ENCODE results near the gene MNS1. TPM values are rescaled to one million over a fixed set of nuclear protein-coding genes. Genes with fewer than 3 reads are reported as not detected.
A peak's percentile ranks its signal among the peaks of the same experiment; 100 is the strongest.

Gene MNS1
- total RNA-seq, 5 donors from 2014 or later (not counting 1 experiment from before 2014, with no cell fraction given): not detected

DNA sequence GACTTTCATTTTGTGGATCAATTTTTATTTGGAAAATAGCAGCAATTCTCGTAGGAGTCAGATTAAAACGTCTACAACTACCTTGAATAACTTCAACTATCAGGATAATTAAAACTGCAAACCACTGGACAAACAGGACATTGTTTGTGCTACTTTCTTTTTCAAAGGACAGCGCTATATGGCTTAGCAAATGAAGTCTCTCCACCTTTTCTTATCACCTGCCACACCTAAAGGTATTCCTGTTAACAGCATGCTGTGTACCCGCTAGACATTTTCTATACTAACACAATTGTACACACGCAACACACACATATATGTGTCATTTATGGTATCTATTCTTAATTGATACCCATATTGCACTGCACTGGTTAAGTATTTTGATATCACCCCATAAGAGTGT lies 19.2 kb downstream of the MNS1 start:
- H3K9me3 ChIP-seq: no peaks in the 10 kb centered on the region
- no peaks in the 10 kb centered on the region for H3K27me3 ChIP-seq (replicated peaks in 1 of 2; ENCODE audit: control insufficient read depth in 2 of 2, extremely low read depth in 1 of 2, insufficient read depth in 2 of 2, low read length in 1 of 2)
- Mint-ChIP-seq H3K9me3 (no peaks in the 10 kb centered on the region), H3K27ac (no peak overlapping the region), H3K4me3 (no peak overlapping the region), H3K36me3 (no peaks in the 10 kb centered on the region), H3K27me3 (peaks cover 0 to 3% of the 10 kb centered on the region in 2 donors), H3K4me1 (no peaks in the 10 kb centered on the region)
- POLR2A ChIA-PET: no interaction called here
- CTCF ChIA-PET: no interaction called here
- H3K4me1 ChIP-seq (ENCODE audit: control insufficient read depth in 1 of 2, extremely low read depth in 1 of 2, insufficient read depth in 2 of 2, low read length in 2 of 2): no peaks in the 10 kb centered on the region
- ATAC-seq (replicated peaks in 1 of 4) (no peak), DNase-seq (no peak)
- 55% methylated on average over 2 of the region's 5 CpGs for WGBS (ENCODE audit: insufficient coverage)
- H3K27ac ChIP-seq (ENCODE audit: low read length): no peak overlapping the region
- no peaks in the 10 kb centered on the region for H3K36me3 ChIP-seq (ENCODE audit: control insufficient read depth in 2 of 2, extremely low read depth in 1 of 2, insufficient read depth in 1 of 2, low read length in 1 of 2)
- no peak overlapping the region for H3K4me3 ChIP-seq (ENCODE audit: control insufficient read depth in 1 of 2, extremely low read depth in 1 of 2, low read length in 1 of 2)

DNA sequence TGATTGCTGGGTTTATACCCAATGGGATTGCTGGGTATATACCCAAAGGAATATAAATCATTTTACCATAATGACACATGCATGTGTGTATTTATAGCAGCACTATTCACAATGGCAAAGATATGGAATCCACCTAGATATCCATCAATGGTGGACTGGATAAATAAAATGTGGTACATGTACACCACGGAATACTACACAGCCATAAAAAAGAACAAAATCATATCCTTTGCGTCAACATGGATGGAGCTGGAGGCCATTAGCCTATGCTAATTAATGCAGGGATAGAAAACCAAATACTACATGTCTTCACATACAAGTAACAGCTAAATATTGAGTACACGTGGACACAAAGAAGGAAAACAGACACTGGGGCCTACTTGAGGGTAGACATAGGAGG lies 22.6 kb downstream of the MNS1 start:
- Mint-ChIP-seq H3K9me3 (no peaks in the 10 kb centered on the region), H3K27ac (no peak overlapping the region), H3K36me3 (no peaks in the 10 kb centered on the region), H3K4me3 (no peak overlapping the region), H3K27me3 (peaks cover 0 to 4% of the 10 kb centered on the region in 2 donors), H3K4me1 (no peaks in the 10 kb centered on the region)
- Histone ChIP-seq H3K27ac (ENCODE audit: low read length) (no peak overlapping the region), H3K4me3 (ENCODE audit: control insufficient read depth in 1 of 2, extremely low read depth in 1 of 2, low read length in 1 of 2) (no peak overlapping the region), H3K36me3 (ENCODE audit: control insufficient read depth in 2 of 2, extremely low read depth in 1 of 2, insufficient read depth in 1 of 2, low read length in 1 of 2) (no peaks in the 10 kb centered on the region), H3K27me3 (replicated peaks in 1 of 2; ENCODE audit: control insufficient read depth in 2 of 2, extremely low read depth in 1 of 2, insufficient read depth in 2 of 2, low read length in 1 of 2) (no peaks in the 10 kb centered on the region), H3K4me1 (ENCODE audit: control insufficient read depth in 1 of 2, extremely low read depth in 1 of 2, insufficient read depth in 2 of 2, low read length in 2 of 2) (no peaks in the 10 kb centered on the region), H3K9me3 (no peaks in the 10 kb centered on the region)
- ChIA-PET POLR2A (no interaction called here), CTCF (interaction anchor here in 1 of 2 donors (0.7 kb wide), 1 partner anchor 899 kb away, joined by 3 read pairs; no protein-coding TSS in a partner anchor)
- WGBS (ENCODE audit: insufficient coverage): no CpG with 5 or more reads among the region's 3 CpGs
- ATAC-seq (replicated peaks in 1 of 4) (no peak), DNase-seq (no peak)

DNA sequence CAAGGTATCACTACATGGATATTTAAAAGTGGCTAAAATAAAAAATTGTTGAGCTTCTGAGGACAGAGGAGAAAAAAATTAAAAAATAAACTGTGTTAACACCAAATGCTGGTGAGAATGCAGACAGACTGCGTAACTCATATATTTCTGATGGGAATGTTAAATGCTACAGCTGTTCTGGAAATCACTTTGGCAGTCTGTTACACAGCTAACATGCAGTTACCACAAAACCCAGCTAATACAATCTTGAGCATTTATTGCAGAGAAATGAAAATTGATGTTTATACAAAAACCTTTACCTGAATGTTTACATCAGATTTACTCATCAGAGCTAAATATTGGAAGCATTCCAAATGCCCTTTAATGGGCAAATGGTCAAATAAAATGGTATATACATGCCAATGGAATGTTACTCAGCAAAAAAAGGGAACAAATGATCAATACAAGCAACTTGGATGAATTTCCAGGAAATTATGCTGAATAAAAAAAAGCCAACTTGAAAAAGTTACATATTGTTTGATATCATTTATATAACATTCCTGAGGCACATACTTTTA lies 24.6 kb downstream of the MNS1 start:
- Mint-ChIP-seq H3K4me1 (no peaks in the 10 kb centered on the region), H3K27ac (no peak overlapping the region), H3K36me3 (no peaks in the 10 kb centered on the region), H3K4me3 (no peak overlapping the region), H3K9me3 (peaks cover 0 to 2% (median 0%) of the 10 kb centered on the region in 3 donors), H3K27me3 (peaks cover 16% of the 10 kb centered on the region in 2 donors)
- DNase-seq: no peak
- Histone ChIP-seq H3K27ac (ENCODE audit: low read length) (no peak overlapping the region), H3K27me3 (replicated peaks in 1 of 2; ENCODE audit: control insufficient read depth in 2 of 2, extremely low read depth in 1 of 2, insufficient read depth in 2 of 2, low read length in 1 of 2) (no peaks in the 10 kb centered on the region), H3K9me3 (no peaks in the 10 kb centered on the region), H3K4me3 (ENCODE audit: control insufficient read depth in 1 of 2, extremely low read depth in 1 of 2, low read length in 1 of 2) (no peak overlapping the region), H3K4me1 (ENCODE audit: control insufficient read depth in 1 of 2, extremely low read depth in 1 of 2, insufficient read depth in 2 of 2, low read length in 2 of 2) (no peaks in the 10 kb centered on the region), H3K36me3 (ENCODE audit: control insufficient read depth in 2 of 2, extremely low read depth in 1 of 2, insufficient read depth in 1 of 2, low read length in 1 of 2) (no peaks in the 10 kb centered on the region)
- POLR2A ChIA-PET: no interaction called here
- WGBS (ENCODE audit: insufficient coverage): no CpG with 5 or more reads among the region's 1 CpG
- CTCF ChIA-PET: no interaction called here
- ATAC-seq (replicated peaks in 1 of 4): no peak

DNA sequence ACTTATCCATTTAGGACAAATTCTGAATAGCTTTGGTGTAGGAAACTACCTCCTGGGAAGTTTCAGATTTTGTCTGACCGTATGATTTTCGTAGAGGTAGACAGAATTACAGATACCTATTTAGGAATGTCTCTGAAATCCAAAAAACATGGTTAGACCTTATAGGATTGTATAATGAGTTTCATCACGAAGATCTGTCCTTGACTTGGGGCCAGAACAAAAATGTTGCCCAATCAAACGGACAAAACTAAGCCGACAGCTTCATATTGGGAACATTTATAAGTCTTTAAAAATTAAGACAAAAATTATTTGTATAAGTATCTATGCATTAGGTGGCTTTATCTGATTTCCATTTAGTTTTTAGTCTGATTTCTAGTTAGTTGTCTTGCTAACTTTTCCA lies 32.6 kb downstream of the MNS1 start:
- no peaks in the 10 kb centered on the region for H3K9me3 ChIP-seq
- H3K36me3 ChIP-seq (ENCODE audit: control insufficient read depth in 2 of 2, extremely low read depth in 1 of 2, insufficient read depth in 1 of 2, low read length in 1 of 2): no peaks in the 10 kb centered on the region
- CTCF ChIA-PET: interaction anchor here in 1 of 2 donors (1.2 kb wide), 1 partner anchor 17 kb away, joined by 4 read pairs; no protein-coding TSS in a partner anchor
- DNase-seq: no peak
- POLR2A ChIA-PET: no interaction called here
- no peak overlapping the region for H3K4me3 Mint-ChIP-seq
- H3K36me3 Mint-ChIP-seq: no peaks in the 10 kb centered on the region
- 73% methylated on average over 2 of the region's 5 CpGs for WGBS (ENCODE audit: insufficient coverage)
- H3K27me3 ChIP-seq (replicated peaks in 1 of 2; ENCODE audit: control insufficient read depth in 2 of 2, extremely low read depth in 1 of 2, insufficient read depth in 2 of 2, low read length in 1 of 2): no peaks in the 10 kb centered on the region
- H3K27ac ChIP-seq (ENCODE audit: low read length): no peak overlapping the region
- no peaks in the 10 kb centered on the region for H3K4me1 Mint-ChIP-seq
- no peaks in the 10 kb centered on the region for H3K4me1 ChIP-seq (ENCODE audit: control insufficient read depth in 1 of 2, extremely low read depth in 1 of 2, insufficient read depth in 2 of 2, low read length in 2 of 2)
- no peak overlapping the region for H3K4me3 ChIP-seq (ENCODE audit: control insufficient read depth in 1 of 2, extremely low read depth in 1 of 2, low read length in 1 of 2)
- H3K27ac Mint-ChIP-seq: no peak overlapping the region
- no peak for ATAC-seq (replicated peaks in 1 of 4)
- peaks cover 0 to 2% (median 0%) of the 10 kb centered on the region in 3 donors for H3K9me3 Mint-ChIP-seq
- H3K27me3 Mint-ChIP-seq: peaks cover 19 to 20% of the 10 kb centered on the region in 2 donors

DNA sequence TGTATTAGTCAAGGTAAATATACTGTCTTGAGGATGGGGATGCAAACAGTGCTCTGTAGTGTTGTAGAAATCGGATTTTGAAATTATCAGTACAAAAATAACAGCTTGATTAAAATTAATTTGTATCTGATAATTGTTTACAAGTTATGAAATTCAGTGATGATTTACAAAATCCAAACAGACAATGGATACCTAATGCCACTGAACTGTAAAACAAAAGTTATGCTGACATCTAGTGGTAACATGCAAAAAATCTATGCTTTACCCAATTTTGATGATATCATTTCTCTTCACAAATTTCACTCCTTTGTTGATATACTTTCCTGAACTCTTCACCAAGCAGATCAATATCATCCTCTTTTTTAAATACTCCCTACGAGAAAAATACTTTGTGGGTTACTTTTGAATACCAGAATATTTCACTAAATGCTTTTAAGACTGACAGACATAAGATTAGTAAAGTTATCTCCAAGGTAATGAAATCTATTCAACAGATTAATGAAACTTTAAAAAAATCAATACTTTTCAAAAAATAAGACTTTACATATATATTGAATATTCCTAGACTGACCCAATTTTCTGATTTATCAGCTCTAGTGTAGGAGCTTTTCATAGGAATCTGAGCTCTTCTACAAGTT lies 36.0 kb downstream of the MNS1 start:
- no peak overlapping the region for H3K4me3 ChIP-seq (ENCODE audit: control insufficient read depth in 1 of 2, extremely low read depth in 1 of 2, low read length in 1 of 2)
- H3K27me3 ChIP-seq (replicated peaks in 1 of 2; ENCODE audit: control insufficient read depth in 2 of 2, extremely low read depth in 1 of 2, insufficient read depth in 2 of 2, low read length in 1 of 2): no peaks in the 10 kb centered on the region
- POLR2A ChIA-PET: no interaction called here
- Mint-ChIP-seq H3K36me3 (peaks cover 4% of the 10 kb centered on the region), H3K9me3 (peaks cover 4 to 6% (median 5%) of the 10 kb centered on the region in 3 donors), H3K27me3 (peaks cover 0 to 11% of the 10 kb centered on the region in 2 donors), H3K27ac (no peak overlapping the region), H3K4me1 (no peaks in the 10 kb centered on the region), H3K4me3 (no peak overlapping the region)
- H3K4me1 ChIP-seq (ENCODE audit: control insufficient read depth in 1 of 2, extremely low read depth in 1 of 2, insufficient read depth in 2 of 2, low read length in 2 of 2): no peaks in the 10 kb centered on the region
- DNase-seq (peak in 1 of 35 experiments; percentile 23), ATAC-seq (replicated peaks in 1 of 4) (no peak)
- CTCF ChIA-PET: interaction anchor here (0.6 to 1.2 kb wide), 3 partner anchors 184 to 782 kb away, joined by 3 to 4 read pairs (median 3); no protein-coding TSS in a partner anchor
- WGBS (ENCODE audit: insufficient coverage): no CpG with 5 or more reads among the region's 2 CpGs
- no peaks in the 10 kb centered on the region for H3K9me3 ChIP-seq
- no peaks in the 10 kb centered on the region for H3K36me3 ChIP-seq (ENCODE audit: control insufficient read depth in 2 of 2, extremely low read depth in 1 of 2, insufficient read depth in 1 of 2, low read length in 1 of 2)
- H3K27ac ChIP-seq (ENCODE audit: low read length): no peak overlapping the region

DNA sequence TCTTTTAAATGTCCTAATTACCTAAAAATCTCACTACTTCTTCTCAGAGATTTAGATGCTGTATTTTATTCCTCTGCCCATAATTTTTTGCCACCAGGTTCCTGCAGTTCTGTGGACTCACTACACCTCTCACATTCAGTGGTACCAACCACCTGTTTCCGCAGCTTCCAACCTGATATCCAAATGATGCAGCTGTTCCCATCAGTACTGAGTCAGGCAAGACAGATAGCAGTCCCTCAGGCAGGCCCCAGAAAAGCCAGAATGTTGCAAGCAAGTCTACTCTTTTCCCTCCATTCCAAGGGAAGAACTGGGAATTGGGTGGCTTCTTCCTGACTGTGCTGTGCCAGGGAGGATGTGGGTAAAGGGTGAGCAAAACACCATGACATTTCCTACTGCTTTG lies 39.0 kb downstream of the MNS1 start:
- ATAC-seq (replicated peaks in 1 of 4) (no peak), DNase-seq (no peak)
- Mint-ChIP-seq H3K27ac (no peak overlapping the region), H3K4me3 (no peak overlapping the region), H3K4me1 (no peaks in the 10 kb centered on the region), H3K36me3 (peaks cover 4% of the 10 kb centered on the region), H3K27me3 (peaks cover 0 to 7% of the 10 kb centered on the region in 2 donors), H3K9me3 (peaks cover 4 to 6% (median 5%) of the 10 kb centered on the region in 3 donors)
- Histone ChIP-seq H3K27me3 (replicated peaks in 1 of 2; ENCODE audit: control insufficient read depth in 2 of 2, extremely low read depth in 1 of 2, insufficient read depth in 2 of 2, low read length in 1 of 2) (no peaks in the 10 kb centered on the region), H3K9me3 (no peaks in the 10 kb centered on the region), H3K36me3 (ENCODE audit: control insufficient read depth in 2 of 2, extremely low read depth in 1 of 2, insufficient read depth in 1 of 2, low read length in 1 of 2) (no peaks in the 10 kb centered on the region), H3K27ac (ENCODE audit: low read length) (no peak overlapping the region), H3K4me1 (ENCODE audit: control insufficient read depth in 1 of 2, extremely low read depth in 1 of 2, insufficient read depth in 2 of 2, low read length in 2 of 2) (no peaks in the 10 kb centered on the region), H3K4me3 (ENCODE audit: control insufficient read depth in 1 of 2, extremely low read depth in 1 of 2, low read length in 1 of 2) (no peak overlapping the region)
- POLR2A ChIA-PET: interaction anchor here in 1 of 2 donors (0.6 kb wide), 1 partner anchor 552 kb away, joined by 4 read pairs; no protein-coding TSS in a partner anchor
- 100% methylated on average over 1 of the region's 1 CpG for WGBS (ENCODE audit: insufficient coverage)
- CTCF ChIA-PET: interaction anchor here in 1 of 2 donors (0.6 kb wide), 1 partner anchor 778 kb away, joined by 3 read pairs; no protein-coding TSS in a partner anchor

All from T-cell (primary cell).